ENCODE data around the gene RANBP3L. TPM values are rescaled to one million over a fixed set of nuclear protein-coding genes. Genes with fewer than 3 reads are reported as not detected.

Gene RANBP3L
- total RNA-seq, 1 donor from 2014 or later = 9.4 TPM

DNA sequence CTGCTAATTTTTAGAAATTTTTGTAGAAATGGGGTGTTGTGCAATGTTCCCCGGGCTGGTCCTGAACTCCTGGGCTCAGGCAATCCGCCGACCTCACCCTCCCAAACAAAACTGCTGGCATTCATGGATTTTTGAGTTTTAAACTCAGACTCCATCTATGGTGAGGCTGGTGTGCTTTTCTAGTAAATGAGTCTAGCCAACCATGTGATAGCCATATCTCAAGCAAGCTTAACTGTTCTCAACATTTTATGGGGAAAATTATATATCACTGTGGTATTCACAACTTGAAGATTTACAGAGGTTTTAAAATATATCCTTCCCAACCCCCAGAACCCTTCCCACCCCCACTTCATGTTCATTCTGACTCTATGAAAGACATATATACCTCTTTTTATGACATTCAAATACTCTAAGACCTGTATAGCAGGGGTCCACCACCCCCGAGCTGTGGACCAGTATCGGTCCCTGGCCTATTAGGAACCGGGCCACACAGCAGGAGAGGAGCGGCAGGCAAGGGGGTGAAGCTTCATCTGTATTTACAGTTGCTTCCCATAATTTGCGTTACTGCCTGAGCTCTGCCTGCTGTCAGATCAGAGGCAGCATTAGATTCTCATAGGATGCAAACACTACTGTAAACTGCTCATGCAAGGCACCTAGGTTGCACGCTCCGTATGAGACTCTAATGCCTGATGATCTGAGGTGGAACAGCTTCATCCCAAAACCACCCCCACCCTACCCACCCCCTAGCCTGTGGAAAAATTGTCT, 55.5 kb downstream of the RANBP3L start:
- no peak for DNase-seq (ENCODE audit: low read depth)

GRCh38 chr5:36244076-36244475, 57.6 kb downstream of the RANBP3L start:
- no peak for DNase-seq (ENCODE audit: low read depth)

DNA sequence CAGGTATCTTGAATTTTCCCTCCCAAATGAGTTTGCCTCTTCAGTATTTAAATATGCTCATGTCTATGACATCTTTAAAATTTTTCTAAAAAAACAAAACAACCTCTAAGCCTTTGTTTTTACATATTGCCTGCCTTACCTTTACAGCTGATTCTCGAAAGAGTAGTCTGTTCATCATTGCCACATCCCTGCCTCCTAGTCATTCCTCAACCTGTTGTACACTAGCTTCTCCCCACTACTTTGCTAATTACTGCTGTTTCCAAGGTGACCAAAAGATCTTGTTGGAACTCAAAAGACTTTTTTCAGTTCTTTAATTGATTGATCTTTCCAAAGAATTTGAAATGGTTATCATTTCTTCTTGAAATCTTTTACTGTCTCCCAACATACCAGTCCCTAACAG, 58.0 kb downstream of the RANBP3L start:
- DNase-seq (ENCODE audit: low read depth) = no peak

GRCh38 chr5:36242534-36243485, 58.9 kb downstream of the RANBP3L start:
- DNase-seq (ENCODE audit: low read depth) = no peak

- peak; percentile 98 for DNase-seq (ENCODE audit: low read depth)
Measured at GRCh38 chr5:36241631-36242533, 59.8 kb downstream of the RANBP3L start, which contains the start of gene NADK2. Gene NADK2, minus strand, starts transcription at chr5:36241925. Its CDS starts 127 bp downstream, at chr5:36241798.

- DNase-seq (ENCODE audit: low read depth) = peak; percentile 69
Measured at GRCh38 chr5:36240779-36241630, 60.7 kb downstream of the RANBP3L start.

GRCh38 chr5:36239370-36240293, 62.1 kb downstream of the RANBP3L start:
- no peak for DNase-seq (ENCODE audit: low read depth)

GRCh38 chr5:36238502-36239295, 63.0 kb downstream of the RANBP3L start:
- no peak for DNase-seq (ENCODE audit: low read depth)

DNA sequence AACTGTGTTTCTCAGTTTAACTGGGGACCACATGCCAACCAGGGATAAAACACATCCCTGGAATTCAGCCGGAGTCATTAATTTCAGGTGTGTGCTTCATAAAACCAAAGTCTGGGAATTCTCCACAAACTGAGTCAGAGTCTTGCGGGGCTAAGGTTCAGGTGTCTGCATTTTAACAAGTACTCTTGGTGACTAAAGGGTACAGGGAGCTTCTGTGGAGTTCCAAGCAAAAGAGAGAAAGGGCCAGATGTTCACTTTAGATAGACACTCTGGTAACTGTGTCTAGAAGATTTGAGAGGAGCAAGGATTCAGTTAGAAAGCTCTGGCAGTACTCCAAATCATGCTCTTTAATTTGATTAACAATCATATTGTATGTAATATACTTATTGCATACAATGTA, 64.0 kb downstream of the RANBP3L start:
- DNase-seq (ENCODE audit: low read depth) = no peak

- no peak for DNase-seq (ENCODE audit: low read depth)
Measured at GRCh38 chr5:36236801-36237200, 64.9 kb downstream of the RANBP3L start.

- DNase-seq (ENCODE audit: low read depth) = no peak
Measured at GRCh38 chr5:36232533-36232932, 69.2 kb downstream of the RANBP3L start.

DNA sequence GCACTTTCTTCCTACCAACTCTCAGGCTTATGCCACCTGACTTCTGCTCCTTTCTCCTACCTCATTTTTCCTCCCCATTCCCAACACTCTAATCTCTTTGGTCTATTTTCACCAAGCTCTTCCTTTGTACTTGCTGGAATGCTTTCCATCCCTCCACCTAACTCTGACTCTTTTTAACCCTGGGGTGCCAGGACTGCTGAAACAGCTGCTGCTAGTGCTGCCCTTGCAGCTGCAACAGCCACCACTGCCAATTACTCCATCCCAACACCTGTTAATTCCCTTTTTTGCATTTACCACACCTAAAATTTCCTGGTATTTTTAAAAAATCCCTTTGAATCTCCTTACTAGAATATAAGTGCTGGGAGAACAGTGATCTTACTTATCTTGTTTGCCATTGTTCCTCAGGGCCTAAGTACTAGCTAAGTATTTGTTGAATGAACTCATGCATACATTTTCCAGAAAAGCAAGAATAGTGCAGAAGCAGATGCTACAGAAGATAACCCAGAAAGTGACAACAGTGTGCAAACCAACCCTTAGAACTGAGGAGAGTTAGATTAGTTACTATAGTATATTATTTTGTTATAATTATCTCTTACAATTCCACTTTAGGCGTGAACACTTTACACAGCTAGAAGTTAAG, 71.4 kb downstream of the RANBP3L start:
- DNase-seq (ENCODE audit: low read depth) = peak; percentile 48

GRCh38 chr5:36228505-36228904, 73.2 kb downstream of the RANBP3L start:
- DNase-seq (ENCODE audit: low read depth) = no peak

DNA sequence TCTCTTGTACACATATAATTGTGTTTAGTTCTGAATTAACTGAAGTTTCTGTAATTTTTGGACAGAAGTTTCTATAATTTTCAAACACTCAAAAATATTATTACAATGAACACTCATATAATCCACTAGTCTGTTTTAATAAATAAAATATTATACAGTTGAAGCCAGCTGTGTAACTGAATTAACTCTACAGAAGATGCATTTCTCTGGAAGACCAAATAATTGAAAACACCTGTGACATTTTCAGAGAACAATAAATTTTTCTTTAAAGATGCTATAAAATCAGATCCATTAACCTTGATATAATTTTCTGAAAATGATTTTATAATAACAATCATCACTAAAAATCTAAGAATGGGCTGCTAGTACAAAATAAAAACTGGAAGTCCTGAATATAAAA, 74.7 kb downstream of the RANBP3L start:
- no peak for DNase-seq (ENCODE audit: low read depth)

- no peak for DNase-seq (ENCODE audit: low read depth)
Measured at GRCh38 chr5:36222620-36223019, 79.1 kb downstream of the RANBP3L start.

DNA sequence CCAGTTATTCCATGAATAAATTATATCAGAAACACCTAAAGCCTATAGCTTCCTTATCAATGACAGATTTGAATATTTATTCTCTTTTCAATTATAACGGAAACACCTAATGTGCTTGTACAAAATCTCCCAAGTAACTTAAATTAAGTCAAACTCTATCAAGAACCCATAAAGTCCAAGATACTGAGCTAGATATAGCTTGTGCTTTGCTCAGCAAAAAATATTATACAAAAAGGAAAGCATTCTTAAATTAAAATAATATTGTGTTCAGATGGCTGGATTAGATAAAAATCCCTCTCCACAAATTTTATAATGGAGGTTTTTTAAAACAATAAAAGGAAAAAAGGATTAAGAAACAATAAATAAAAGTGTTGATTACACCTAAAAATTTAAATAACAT, 83.7 kb downstream of the RANBP3L start:
- no peak for DNase-seq (ENCODE audit: low read depth)

- no peak for DNase-seq (ENCODE audit: low read depth)
Measured at GRCh38 chr5:36217567-36217966, 84.1 kb downstream of the RANBP3L start.

GRCh38 chr5:36215910-36216309, 85.8 kb downstream of the RANBP3L start:
- no peak for DNase-seq (ENCODE audit: low read depth)
